GM12874 (cell line): ENCODE data around the gene GNAQ.

ENCODE experiments used
- CTCF ChIP-seq: IDR thresholded peaks from 2 replicates; pipeline ENCODE4 v1.5.1; 2011; ENCODE audit warnings: low read depth, mild to moderate bottlenecking, control low read depth, low read length, moderate library complexity; ENCODE audit not compliant: insufficient read depth

Gene GNAQ

GRCh38 chr9:78000221-78000620 lies 31.4 kb downstream of the GNAQ start:
- no peak for TF ChIP-seq CTCF

DNA sequence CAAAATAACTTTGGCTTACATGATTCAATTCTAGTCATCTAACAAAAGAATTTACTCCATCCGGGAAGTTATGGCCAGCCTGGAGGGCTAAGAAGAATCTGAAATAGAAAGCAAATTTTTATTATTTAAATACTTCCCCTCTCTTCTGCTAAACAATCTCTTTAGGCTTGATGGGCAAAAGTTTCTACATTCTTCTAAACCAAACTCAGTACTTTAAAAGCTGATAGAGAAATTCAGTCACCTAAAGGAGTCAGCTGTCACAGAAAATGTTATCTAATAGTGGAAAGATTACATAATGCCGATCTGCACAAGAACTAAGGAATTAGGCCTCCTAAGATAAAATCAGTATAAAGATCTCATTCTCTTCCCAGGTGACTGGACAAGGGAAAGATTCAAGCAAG lies 32.4 kb downstream of the GNAQ start:
- TF ChIP-seq CTCF, result no peak

- TF ChIP-seq CTCF, result no peak
Measured at GRCh38 chr9:77997611-77998284, 33.9 kb downstream of the GNAQ start.

DNA sequence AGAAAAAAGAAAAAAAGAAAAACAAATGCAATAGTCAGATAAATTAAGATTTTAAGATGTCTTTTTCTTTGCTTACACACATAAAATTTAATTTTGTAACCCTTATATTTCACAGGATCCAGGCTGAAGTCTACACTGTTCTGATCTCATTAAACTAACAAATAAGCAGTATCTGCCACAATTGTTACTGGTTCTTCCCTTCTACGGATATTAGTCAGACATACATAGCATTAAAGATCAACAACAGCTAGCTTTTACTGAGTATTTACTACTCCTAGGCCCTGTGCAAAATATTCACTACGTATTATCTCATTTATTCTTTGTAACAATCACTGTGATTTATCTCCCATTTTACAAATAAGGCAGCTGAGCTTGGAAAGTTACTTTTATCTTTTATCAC lies 34.9 kb downstream of the GNAQ start:
- no peak for TF ChIP-seq CTCF

DNA sequence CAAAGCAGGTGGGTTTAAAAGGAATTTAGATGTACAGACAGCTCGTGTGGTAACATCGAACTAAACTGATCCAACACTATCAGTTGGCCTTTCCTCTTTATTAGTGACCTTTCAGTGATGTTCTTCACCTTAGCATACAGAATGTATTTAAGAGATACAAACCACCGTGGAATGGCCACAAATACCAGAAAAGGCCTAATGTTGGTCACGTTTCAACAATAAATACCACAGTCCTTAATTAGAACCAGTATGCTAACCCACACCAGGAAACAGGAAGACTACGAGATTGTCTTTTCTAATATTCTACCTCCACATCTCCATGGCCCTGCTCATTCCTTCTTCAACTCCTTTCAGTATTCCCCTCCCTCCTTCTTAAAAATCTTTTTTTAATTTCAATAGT lies 40.4 kb downstream of the GNAQ start:
- no peak for TF ChIP-seq CTCF

GRCh38 chr9:77989909-77990308 lies 41.7 kb downstream of the GNAQ start:
- no peak for TF ChIP-seq CTCF

- TF ChIP-seq CTCF, result no peak
Measured at GRCh38 chr9:77989458-77989857, 42.2 kb downstream of the GNAQ start.
